Stimulated activated CD8-positive, alpha-beta memory T cell treated with anti-CD3 and anti-CD28 coated beads, Interleukin-7, amount 100 ng/mL, for 1 hour (primary cell): Measurements from ENCODE around the gene KANTR.

Experiments used
- DNase-seq, 2 donors: peaks; one replicate each; pipeline ENCODE4 v3.0.0-alpha.2; 2020; ENCODE audit warnings: low read depth in 2 of 2

KANTR gene

GRCh38 chrX:53093748-53094581, at the start of gene KANTR:
Gene KANTR (plus strand): TSS chrX:53094142. CDS start chrX:53124273, 30,131 bp downstream.
- peak; percentile 50 to 53 for DNase-seq

GRCh38 chrX:53044995-53045394, 48.9 kb upstream of the KANTR start:
- no peak for DNase-seq

DNA sequence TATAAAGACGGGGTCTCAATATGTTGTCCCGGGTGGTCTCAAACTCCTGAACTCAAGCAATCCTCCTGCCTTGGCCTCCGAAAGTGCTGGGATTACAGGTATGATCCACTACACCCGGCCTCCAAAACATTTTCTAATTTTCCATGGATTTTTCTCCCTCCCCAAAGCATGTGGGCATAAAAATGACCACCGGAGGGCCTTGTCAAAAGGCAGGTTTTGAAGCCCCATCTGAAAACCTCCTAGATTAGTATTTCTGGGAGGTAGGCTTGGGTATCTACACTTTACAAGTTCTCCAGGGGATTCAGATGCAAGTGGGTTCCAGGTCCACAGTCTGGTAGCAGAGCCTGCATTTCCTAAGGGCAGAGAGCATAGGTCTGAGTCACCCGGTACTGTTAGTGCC, 46.7 kb upstream of the KANTR start:
- no peak for DNase-seq

GRCh38 chrX:53048169-53049126, 45.5 kb upstream of the KANTR start, which contains the start of gene GPR173:
Gene GPR173 (plus strand): TSS chrX:53048789. CDS start chrX:53076622, 27,833 bp downstream.
- DNase-seq, result no peak

- no peak for DNase-seq
These were observed 44.8 kb upstream of the KANTR start for GRCh38 chrX:53049127-53049517.

DNA sequence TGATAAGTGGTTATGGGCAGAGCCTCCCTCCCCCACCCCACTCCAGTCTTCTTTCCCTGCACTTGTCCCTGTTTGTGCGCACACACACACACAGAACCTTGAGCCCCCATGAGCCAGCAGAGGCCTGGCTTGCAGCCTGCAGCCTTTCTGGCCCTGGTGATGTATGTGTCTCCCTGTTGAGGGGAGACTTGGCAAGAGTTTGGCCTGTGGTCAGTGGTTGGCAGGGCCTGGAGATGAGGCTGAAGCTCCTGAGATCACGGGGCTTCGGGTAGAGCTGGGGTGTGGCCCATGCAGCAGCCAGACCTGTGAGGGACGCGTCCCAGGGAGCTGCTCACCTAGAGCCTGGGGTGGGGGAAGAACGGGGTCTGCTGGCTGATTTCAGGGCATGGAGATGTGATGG, 43.1 kb upstream of the KANTR start:
- no peak for DNase-seq

GRCh38 chrX:53055244-53055849, 38.6 kb upstream of the KANTR start:
- DNase-seq, result no peak

DNA sequence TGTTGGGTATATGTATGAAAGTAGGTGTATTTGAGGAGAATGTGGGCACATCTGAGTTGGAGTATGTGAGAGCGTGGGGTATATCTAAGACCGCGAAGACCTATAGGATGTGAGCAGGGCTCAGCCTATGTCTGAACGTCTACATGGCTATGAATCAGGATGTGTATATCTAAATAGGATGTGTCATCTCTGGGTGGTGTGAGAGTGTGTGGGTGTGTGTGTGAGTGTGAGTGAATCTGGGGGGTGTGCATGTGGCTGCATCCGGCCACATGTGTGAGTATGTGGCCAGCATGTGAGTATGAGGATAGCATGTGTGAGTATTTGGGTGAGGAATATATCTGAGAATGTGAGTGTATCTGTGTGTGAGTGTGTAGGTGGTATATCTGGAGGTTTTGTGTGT, 37.6 kb upstream of the KANTR start:
- DNase-seq, result no peak

- DNase-seq, result no peak
These were observed 28.8 kb upstream of the KANTR start for GRCh38 chrX:53065104-53065503.

DNA sequence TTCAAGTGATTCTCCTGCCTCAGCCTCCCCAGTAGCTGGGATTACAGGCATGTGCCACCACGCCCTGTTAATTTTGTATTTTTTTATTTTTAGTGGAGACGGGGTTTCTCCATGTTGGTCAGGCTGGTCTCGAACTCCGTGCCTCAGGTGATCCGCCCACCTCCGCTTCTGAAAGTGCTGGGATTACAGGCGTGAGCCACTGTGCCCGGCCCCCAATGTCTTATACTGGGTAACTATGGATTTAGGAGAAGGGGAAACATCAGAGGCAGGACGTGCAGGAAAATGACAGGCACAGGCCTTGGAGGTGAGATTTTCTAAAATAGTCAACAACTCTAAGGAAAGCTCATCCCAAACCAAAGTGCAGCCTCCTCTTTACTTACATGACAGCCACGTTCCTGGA, 22.9 kb upstream of the KANTR start:
- no peak for DNase-seq

DNA sequence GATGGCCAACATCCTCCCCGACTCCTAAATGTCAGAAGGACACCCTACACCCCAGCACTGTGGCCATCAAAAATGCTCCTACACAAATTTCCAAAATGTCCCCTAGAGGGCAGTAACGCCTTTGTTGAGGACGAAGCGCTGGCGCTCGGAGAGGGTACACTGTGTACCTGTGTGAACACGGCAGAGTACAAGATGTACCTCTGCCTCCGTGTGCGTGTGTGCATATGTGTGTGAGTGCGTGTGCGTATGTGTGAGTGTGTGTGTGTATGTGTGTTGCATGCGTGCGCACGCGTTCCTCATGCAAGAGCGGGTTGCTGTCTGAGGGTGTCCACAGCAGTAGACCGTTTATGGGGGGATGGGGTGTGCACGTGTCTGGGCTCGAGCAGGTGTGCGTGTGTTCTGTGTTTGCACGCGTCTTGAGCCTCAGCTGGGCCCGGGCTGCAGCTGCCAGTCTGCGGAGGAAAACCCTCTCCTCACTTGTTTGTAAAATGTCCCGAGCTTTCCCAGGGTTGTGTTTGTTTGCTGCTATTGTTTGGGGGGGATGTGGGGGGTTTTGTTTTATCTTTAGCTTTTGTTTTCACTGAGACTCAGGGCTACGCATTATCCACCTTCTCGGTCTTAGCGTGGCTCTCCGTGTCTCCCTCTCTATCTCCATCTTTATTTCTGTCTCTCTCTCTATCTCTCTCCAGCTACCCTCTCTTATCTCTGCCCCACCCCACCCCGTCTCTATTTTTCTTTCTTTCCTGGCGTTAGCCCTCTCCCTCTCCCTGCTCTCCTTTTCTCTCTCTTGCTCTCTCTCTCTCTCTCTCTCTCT, 22.1 kb upstream of the KANTR start:
- DNase-seq, result no peak

DNA sequence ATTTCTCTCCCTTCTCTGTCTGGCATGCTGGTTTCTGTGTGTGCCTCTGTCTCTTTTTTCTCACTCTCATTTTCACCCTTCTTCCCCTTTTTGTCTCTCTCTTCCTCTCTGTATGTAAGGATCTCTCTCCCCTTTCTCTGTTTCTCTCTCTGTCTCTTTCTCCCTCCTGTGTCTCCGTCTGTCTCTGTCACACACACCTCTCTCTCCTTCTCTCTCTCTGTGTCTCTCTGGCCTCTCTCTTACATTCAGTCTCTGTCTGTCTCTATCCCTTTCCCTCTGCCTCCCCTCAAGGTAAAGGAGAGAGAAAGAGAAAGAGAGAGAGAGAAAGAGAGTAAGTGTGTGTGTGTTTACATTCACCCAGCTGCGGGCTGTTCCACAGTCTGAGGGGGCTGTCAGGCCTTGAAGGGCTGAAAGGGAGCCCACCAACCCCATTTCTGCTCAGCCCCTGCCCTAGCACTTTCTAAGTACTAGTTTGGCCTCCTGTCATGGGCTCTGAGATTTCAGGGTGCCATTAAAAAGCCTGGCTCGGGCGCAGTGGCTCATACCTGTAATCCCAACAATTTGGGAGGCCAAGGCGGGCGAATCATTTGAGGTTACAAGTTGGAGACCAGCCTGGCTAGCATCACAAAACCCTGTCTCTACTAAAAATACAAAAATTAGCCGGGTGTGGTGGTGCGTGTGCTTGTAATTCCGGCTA, 21.4 kb upstream of the KANTR start:
- no peak for DNase-seq

GRCh38 chrX:53073115-53073586, 20.8 kb upstream of the KANTR start:
- no peak for DNase-seq

DNA sequence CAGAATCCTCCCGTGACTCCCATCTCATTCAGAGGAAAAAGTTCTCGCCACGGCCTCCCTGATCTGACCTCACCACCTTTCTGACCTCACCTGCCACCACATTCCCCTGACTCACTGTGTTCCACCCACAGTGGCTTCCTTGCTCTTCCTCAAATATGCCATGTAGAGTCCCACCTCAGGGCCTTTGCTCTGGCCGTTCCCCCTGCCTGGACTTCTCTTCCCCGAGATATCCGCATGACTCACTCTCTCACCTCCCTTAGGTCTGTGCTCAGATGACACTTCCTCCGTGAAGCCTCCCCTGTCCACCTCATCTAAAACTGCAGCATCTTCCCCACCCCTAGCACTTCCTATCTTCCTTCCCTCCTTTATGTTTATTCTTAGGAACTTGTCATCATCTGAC, 18.9 kb upstream of the KANTR start:
- DNase-seq, result no peak

GRCh38 chrX:53076671-53077070, 17.3 kb upstream of the KANTR start:
- DNase-seq, result no peak

GRCh38 chrX:53077207-53078197, 16.4 kb upstream of the KANTR start:
- no peak for DNase-seq

DNA sequence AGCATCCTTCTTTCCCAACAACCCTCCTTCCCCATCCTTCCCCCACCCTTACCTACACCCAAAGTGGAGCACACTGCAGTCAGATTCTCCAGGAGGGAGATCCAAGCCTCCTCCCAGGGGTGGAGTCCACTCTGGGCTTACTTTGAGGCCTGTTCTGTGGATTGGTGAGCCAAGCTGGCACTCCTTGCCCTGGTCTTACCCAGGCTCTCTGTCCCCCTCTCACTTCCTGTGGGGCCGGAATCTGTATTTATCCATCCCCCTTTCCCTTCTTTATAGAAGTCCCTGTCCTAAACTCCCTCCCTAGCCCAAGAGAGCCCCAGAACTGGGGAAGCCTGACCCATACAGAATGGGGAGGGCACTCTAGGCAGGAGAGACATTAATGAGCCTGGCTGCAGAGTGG, 15.0 kb upstream of the KANTR start:
- no peak for DNase-seq

DNA sequence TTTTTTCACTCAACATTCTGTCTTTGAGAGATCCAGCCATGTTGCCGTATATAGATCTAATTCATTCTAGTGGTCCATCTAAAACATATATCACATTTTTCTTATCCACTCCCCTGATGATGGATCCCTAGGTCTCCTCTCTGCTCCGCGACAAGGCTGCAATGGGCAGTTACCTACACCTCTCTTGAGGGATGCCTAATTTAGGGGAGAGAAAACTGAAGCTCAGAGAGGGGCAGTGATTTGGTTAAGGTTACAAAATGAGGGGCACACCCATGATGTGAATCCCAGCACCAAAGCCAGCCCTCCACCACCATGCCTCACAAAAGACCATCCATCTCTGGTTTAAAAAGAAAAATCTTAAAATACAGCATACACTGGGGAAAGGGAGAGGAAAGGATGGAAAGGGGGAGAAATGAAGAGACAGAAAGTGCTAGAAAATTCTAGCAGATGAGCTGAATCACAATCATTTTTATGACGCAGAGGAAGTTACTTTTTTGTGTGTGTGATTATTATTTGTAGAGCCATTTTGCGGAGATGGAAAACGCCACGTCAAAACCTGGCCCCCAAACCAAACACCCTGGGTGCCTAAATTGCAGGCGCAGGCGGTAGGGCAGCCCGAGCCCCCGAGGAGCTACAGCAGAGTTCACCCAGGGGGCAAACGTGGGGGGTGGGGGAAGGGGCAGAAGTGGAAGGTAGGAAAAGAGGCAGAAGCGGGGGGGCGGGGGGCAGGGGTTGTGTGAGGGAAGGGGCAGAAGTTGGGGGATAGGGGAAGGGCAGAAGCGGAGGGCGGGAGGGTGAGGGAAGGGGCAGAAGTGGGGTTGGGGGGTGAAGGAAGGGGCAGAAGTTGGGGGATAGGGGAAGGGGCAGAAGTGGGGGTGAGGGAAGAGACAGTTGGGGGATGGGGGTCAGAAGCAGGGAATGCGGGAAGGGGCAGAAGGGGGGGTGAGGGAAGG, 13.0 kb upstream of the KANTR start:
- no peak for DNase-seq
